ENCODE measurements around the gene FIBP. TPM values are rescaled to one million over a fixed set of nuclear protein-coding genes. Genes with fewer than 3 reads are reported as not detected.

The FIBP gene
- polyA plus RNA-seq, 3 donors: 79.1 to 109 (median 101) TPM

DNA sequence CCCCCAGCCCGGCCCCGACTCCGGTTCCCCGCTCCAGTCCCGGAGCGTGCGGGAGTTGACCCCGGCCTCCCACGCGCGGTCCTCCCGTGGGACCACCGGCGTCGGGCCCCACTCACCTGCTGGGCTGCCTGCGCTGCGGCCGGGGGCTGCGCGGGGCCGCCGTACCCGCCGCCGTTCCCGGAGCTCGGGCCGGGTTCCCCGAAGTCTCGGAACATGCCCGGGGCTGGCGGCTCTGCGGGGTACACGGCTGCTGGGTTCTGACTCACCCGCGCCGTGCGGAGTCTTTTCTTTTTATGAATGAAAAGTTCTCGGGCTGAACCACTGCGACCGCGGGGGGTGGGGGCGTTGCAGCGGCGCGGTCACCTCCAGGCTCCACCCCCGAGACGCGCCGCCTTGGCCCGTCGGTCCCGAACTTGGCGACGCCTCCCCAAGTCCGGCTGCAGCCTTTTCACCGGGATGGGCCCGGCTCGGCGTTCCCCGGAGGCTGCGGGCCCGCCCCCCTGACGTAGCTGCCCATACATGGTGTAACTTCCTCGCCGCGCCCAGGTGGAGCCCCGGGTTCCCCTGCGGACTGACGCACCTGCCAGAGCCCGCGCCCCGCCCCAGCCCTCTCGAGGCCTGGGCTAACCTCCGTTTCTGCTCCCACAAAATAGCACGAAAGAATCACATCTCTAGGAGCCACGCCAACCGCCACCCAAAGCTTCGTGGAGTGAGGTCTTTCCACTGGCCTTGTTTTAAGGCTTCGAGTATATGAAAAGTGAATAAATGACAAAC lies 12.0 kb upstream of the FIBP start, which contains the start of gene FOSL1:
TSS of gene FOSL1 (minus strand) at position 264 of the 774 bp plus-strand sequence. CDS start at position 215, 49 bp downstream.
- Histone ChIP-seq H3K27ac (ENCODE audit: low read depth in 1 of 2, low read length in 2 of 2) (peak within 1 kb of the TSS; percentile 36 to 84), H4K20me1 (ENCODE audit: insufficient read depth, low read length) (peaks cover 5% of the 10 kb centered on the region), H2AFZ (ENCODE audit: insufficient read depth, low read depth, low read length, poor library complexity, severe bottlenecking) (peak within 1 kb of the TSS; percentile 63), H3K4me2 (replicated peaks; ENCODE audit: extremely low read depth, low read length, poor library complexity, severe bottlenecking) (peak within 1 kb of the TSS; percentile 96), H3K4me1 (ENCODE audit: control insufficient read depth in 1 of 2, insufficient read depth in 2 of 2, low read length in 2 of 2) (peaks cover 22 to 28% of the 10 kb centered on the region in 2 donors), H3K4me3 (replicated peaks in 1 of 3; ENCODE audit: low read depth in 2 of 3, low read length in 3 of 3) (peak within 1 kb of the TSS; percentile 60 to 92 (median 85)), H3K79me2 (ENCODE audit: insufficient read depth, low read length) (peaks cover 9% of the 10 kb centered on the region), H3K36me3 (replicated peaks in 1 of 2; ENCODE audit: control insufficient read depth in 1 of 2, insufficient read depth in 2 of 2, low read length in 2 of 2) (peaks cover 0 to 5% of the 10 kb centered on the region in 2 donors), H3K9me3 (replicated peaks in 1 of 2; ENCODE audit: control insufficient read depth in 1 of 2, insufficient read depth in 1 of 2, low read length in 2 of 2) (no peaks in the 10 kb centered on the region), H3K9ac (ENCODE audit: insufficient read depth, low read length, poor library complexity, severe bottlenecking) (peak within 1 kb of the TSS; percentile 86), H3K27me3 (ENCODE audit: control insufficient read depth in 2 of 2, insufficient read depth in 2 of 2, low read length in 2 of 2) (no peaks in the 10 kb centered on the region)
- DNase-seq: peak; percentile 89 to 97 (median 96)
- peaks cover 0 to 5% (median 4%) of the 10 kb centered on the region in 3 donors for H3K27me3 Mint-ChIP-seq (ENCODE audit: low read depth in 3 of 3)
- no peaks in the 10 kb centered on the region for H3K9me3 Mint-ChIP-seq
- H3K27ac Mint-ChIP-seq: peak within 1 kb of the TSS; percentile 81 to 92 (median 90)
- intact Hi-C loops (cut with micrococcal nuclease): loop anchor here in 1 of 2 donors (1.0 to 2.0 kb wide), 2 partner anchors 10 to 18 kb away; partner anchors contain the start of genes C11orf68, CCDC85B and DRAP1
- H3K36me3 Mint-ChIP-seq: peaks cover 9 to 12% of the 10 kb centered on the region in 2 donors
- H3K4me1 Mint-ChIP-seq: peaks cover 16% of the 10 kb centered on the region
- under 1% methylated on average over 73 of the region's 80 CpGs for WGBS (ENCODE audit: insufficient coverage)
- H3K4me3 Mint-ChIP-seq: peak within 1 kb of the TSS; percentile 85 to 86
- TF ChIP-seq, protein P1, sequence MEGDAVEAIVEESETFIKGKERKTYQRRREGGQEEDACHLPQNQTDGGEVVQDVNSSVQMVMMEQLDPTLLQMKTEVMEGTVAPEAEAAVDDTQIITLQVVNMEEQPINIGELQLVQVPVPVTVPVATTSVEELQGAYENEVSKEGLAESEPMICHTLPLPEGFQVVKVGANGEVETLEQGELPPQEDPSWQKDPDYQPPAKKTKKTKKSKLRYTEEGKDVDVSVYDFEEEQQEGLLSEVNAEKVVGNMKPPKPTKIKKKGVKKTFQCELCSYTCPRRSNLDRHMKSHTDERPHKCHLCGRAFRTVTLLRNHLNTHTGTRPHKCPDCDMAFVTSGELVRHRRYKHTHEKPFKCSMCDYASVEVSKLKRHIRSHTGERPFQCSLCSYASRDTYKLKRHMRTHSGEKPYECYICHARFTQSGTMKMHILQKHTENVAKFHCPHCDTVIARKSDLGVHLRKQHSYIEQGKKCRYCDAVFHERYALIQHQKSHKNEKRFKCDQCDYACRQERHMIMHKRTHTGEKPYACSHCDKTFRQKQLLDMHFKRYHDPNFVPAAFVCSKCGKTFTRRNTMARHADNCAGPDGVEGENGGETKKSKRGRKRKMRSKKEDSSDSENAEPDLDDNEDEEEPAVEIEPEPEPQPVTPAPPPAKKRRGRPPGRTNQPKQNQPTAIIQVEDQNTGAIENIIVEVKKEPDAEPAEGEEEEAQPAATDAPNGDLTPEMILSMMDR (IDR thresholded peaks at IDR 0.05): no peak

DNA sequence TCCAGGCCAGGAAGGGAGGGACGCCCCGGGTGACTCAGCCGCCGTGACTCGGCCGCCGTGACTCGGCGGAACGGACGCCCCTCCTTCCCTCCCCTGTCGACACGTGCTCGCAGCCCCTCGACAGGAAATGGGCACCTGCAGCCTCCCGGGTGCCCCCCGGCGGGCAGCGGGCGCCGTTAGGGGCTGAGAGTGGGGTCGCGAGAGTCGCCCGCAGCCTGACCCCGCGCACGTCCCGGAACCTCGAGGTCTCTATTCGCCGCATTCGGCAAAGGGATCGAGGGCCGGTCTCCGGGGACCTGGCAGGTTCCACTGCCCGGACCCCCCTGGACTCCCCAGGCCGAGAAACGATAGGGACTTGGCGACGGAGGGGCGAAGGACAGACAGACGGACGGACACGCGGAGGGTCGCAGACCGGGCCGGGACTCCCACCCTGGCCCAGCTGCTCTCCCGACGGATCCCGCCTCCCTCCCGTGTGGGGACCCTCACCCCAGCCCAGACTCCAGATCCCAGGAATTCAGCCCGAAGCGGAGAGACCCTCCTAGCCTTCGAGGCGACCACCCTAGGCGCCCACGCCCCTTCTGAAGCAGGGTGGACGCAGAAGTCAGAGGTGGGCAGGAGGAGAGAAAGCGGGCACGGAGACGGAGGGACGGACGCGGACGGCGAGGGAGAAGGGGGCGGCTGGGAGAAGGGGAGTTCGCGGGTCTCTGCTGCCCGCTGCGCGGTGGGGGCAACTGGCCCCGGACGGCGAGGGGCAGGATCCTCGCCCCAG lies 11.3 kb upstream of the FIBP start:
- H3K27ac ChIP-seq (ENCODE audit: low read depth in 1 of 2, low read length in 2 of 2): peak overlapping the region; percentile 36 to 84
- H3K36me3 ChIP-seq (replicated peaks in 1 of 2; ENCODE audit: control insufficient read depth in 1 of 2, insufficient read depth in 2 of 2, low read length in 2 of 2): peaks cover 0 to 5% of the 10 kb centered on the region in 2 donors
- TF ChIP-seq, protein P1 (IDR thresholded peaks at IDR 0.05): no peak
- peaks cover 11% of the 10 kb centered on the region for H3K79me2 ChIP-seq (ENCODE audit: insufficient read depth, low read length)
- H4K20me1 ChIP-seq (ENCODE audit: insufficient read depth, low read length): peaks cover 5% of the 10 kb centered on the region
- no peaks in the 10 kb centered on the region for H3K9me3 ChIP-seq (replicated peaks in 1 of 2; ENCODE audit: control insufficient read depth in 1 of 2, insufficient read depth in 1 of 2, low read length in 2 of 2)
- H2AFZ ChIP-seq (ENCODE audit: insufficient read depth, low read depth, low read length, poor library complexity, severe bottlenecking): no peak overlapping the region
- peak overlapping the region; percentile 85 to 86 for H3K4me3 Mint-ChIP-seq
- peaks cover 24 to 31% of the 10 kb centered on the region in 2 donors for H3K4me1 ChIP-seq (ENCODE audit: control insufficient read depth in 1 of 2, insufficient read depth in 2 of 2, low read length in 2 of 2)
- no peaks in the 10 kb centered on the region for H3K27me3 ChIP-seq (ENCODE audit: control insufficient read depth in 2 of 2, insufficient read depth in 2 of 2, low read length in 2 of 2)
- peak overlapping the region; percentile 60 to 92 (median 85) for H3K4me3 ChIP-seq (replicated peaks in 1 of 3; ENCODE audit: low read depth in 2 of 3, low read length in 3 of 3)
- peaks cover 11 to 14% of the 10 kb centered on the region in 2 donors for H3K36me3 Mint-ChIP-seq
- H3K9me3 Mint-ChIP-seq: no peaks in the 10 kb centered on the region
- peak overlapping the region; percentile 60 to 92 (median 90) for H3K27ac Mint-ChIP-seq
- WGBS (ENCODE audit: insufficient coverage): 3% methylated on average over 71 of the region's 78 CpGs
- H3K9ac ChIP-seq (ENCODE audit: insufficient read depth, low read length, poor library complexity, severe bottlenecking): peak overlapping the region; percentile 86
- peaks cover 0 to 5% (median 4%) of the 10 kb centered on the region in 3 donors for H3K27me3 Mint-ChIP-seq (ENCODE audit: low read depth in 3 of 3)
- peak; percentile 77 to 88 (median 80) for DNase-seq
- intact Hi-C loops (cut with micrococcal nuclease): loop anchor here in 1 of 2 donors (1.0 to 2.0 kb wide), 2 partner anchors 9 to 19 kb away; partner anchors contain the start of genes C11orf68, CCDC85B and DRAP1
- peaks cover 16% of the 10 kb centered on the region for H3K4me1 Mint-ChIP-seq
- H3K4me2 ChIP-seq (replicated peaks; ENCODE audit: extremely low read depth, low read length, poor library complexity, severe bottlenecking): peak overlapping the region; percentile 96

Data from CD14-positive monocyte (primary cell).